Testis (tissue), 2 donors: Measurements from ENCODE around the gene CSH1.

Experiments used
- POLR2A ChIP-seq: fragments of 450-650 bp; IDR thresholded peaks from one replicate; pipeline ENCODE4 v1.6.1; 2017; ENCODE audit warnings: antibody characterized with exemption, mild to moderate bottlenecking, moderate library complexity
- TF ChIP-seq, protein P1 (sequence below), 3 experiments: fragments of 450-650 bp in 2 of 3; fragments of 200-600 bp in 1 of 3; sonication (generic) in 1 of 3; IDR thresholded peaks; one replicate each; pipeline ENCODE4 v1.5.1; 2016 to 2019; ENCODE audit warnings: antibody characterized with exemption in 3 of 3, mild to moderate bottlenecking in 2 of 3, moderate library complexity in 1 of 3

DNA sequence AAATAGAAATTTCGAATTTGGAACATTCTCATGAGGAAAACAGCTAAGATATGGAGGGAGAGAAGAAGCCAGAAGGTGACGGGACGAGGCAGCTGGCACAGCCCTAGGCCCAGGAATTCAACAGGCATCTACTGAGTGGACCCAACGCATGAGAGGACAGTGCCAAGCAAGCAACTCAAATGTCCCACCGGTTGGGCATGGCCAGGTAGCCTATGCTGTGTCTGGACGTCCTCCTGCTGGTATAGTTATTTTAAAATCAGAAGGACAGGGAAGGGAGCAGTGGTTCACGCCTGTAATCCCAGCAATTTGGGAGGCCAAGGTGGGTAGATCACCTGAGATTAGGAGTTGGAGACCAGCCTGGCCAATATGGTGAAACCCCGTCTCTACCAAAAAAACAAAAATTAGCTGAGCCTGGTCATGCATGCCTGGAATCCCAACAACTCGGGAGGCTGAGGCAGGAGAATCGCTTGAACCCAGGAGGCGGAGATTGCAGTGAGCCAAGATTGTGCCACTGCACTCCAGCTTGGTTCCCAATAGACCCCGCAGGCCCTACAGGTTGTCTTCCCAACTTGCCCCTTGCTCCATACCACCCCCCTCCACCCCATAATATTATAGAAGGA lies 20.3 kb upstream of the CSH1 start:
- TF ChIP-seq POLR2A: no peak
- TF ChIP-seq, protein P1, sequence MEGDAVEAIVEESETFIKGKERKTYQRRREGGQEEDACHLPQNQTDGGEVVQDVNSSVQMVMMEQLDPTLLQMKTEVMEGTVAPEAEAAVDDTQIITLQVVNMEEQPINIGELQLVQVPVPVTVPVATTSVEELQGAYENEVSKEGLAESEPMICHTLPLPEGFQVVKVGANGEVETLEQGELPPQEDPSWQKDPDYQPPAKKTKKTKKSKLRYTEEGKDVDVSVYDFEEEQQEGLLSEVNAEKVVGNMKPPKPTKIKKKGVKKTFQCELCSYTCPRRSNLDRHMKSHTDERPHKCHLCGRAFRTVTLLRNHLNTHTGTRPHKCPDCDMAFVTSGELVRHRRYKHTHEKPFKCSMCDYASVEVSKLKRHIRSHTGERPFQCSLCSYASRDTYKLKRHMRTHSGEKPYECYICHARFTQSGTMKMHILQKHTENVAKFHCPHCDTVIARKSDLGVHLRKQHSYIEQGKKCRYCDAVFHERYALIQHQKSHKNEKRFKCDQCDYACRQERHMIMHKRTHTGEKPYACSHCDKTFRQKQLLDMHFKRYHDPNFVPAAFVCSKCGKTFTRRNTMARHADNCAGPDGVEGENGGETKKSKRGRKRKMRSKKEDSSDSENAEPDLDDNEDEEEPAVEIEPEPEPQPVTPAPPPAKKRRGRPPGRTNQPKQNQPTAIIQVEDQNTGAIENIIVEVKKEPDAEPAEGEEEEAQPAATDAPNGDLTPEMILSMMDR (IDR thresholded peaks at IDR 0.05): no peak
